Vein endothelial cell (primary cell): Measurements from ENCODE around the gene WIPI1. TPM values are rescaled to one million over a fixed set of nuclear protein-coding genes. Genes with fewer than 3 reads are reported as not detected.

ENCODE experiments used
- small RNA-seq: library from RNA; depleted of rRNA; stranded (forward); fragments of <200 nt; gene quantifications from one replicate; pipeline ENCODE3, GENCODE V24; 2012
- total RNA-seq: library from RNA; depleted of rRNA; stranded (reverse); fragments of >200 nt; gene quantifications from 2 replicates; pipeline ENCODE4 v1.2.3, GENCODE V29; 2012

The WIPI1 gene
- total RNA-seq = 37.6 and 62.1 TPM in 2 replicates

GRCh38 chr17:68457168-68457538 lies at the start of gene WIPI1:
TSS of gene WIPI1 (minus strand) at chr17:68457496. CDS start at chr17:68457421, 75 bp downstream.

Small RNAs within 50 kb of the gene (small RNA-seq; reads per million reads assigned to genes)
- gene MIR635 = not detected

Other genes with a start within 250 kb of the WIPI1 start
- gene AMZ2, start 209.5 kb downstream of the WIPI1 start, total RNA-seq = 60.1 and 66.0 TPM in 2 replicates
- 0.96 and 2.0 TPM in 2 replicates for gene SLC16A6, start 166.4 kb downstream of the WIPI1 start, total RNA-seq
- 7.9 and 8.8 TPM in 2 replicates for gene ARSG, start 166.0 kb downstream of the WIPI1 start, total RNA-seq
- gene PRKAR1A, start 54.9 kb upstream of the WIPI1 start, total RNA-seq = 212 and 256 TPM in 2 replicates
- gene FAM20A, start 143.9 kb upstream of the WIPI1 start, total RNA-seq = not detected in 2 replicates